ENCODE measurements around the gene ZNF593.

The ZNF593 gene

DNA sequence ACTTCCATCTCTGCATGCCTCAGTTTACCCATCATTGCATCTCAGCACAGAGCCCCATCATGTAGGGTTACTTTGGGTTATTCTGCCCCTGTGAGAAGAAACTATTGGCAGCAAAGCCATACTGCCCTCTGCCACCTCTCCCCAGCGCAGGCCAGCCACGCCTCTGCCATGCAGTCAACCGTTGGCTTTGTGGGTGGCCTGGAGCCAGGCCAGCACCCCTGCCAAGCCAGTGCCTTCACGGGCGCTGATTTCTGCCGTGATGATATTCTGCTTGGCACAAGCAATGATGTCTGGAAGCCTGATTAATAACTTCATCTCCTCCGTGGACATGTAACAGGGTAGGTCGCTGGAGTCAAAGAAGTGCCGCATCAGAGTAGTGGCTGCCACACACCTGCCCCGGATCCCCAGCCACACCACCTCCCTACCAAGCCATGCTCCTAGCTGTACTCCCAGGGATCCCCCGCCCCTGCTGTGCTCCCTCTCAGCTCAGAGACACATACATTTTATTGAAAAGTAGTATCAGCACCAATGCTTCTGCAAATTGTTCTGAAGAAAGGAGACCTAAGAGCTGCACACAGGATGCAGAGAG is 49.3 kb downstream of the ZNF593 start:
- no peak overlapping the region for H3K4me3 Mint-ChIP-seq
- H3K27ac Mint-ChIP-seq: no peak overlapping the region
- H3K36me3 Mint-ChIP-seq (ENCODE audit: insufficient read depth): no peaks in the 10 kb centered on the region
- ATAC-seq (replicated peaks): no peak
- no peak for DNase-seq
- H3K4me1 Mint-ChIP-seq (ENCODE audit: low read depth in 2 of 2): no peaks in the 10 kb centered on the region
- H3K27me3 Mint-ChIP-seq: peaks cover 16 to 36% of the 10 kb centered on the region in 2 donors
- no peaks in the 10 kb centered on the region for H3K9me3 Mint-ChIP-seq
